Astrocyte (in vitro differentiated cells and primary cell): ENCODE results near the gene KCNJ2.

ENCODE experiments used
- CTCF ChIP-seq: IDR thresholded peaks from 2 replicates; pipeline ENCODE4 v1.5.1; 2011; ENCODE audit warnings: low read depth, mild to moderate bottlenecking, inconsistent platforms, low read length, moderate library complexity; ENCODE audit not compliant: insufficient read depth
- EZH2 ChIP-seq: IDR thresholded peaks from 2 replicates; pipeline ENCODE4 v1.6.1; 2012; ENCODE audit warnings: mild to moderate bottlenecking, low read length, inconsistent platforms; ENCODE audit not compliant: insufficient read depth

- TF ChIP-seq CTCF = no peak
- TF ChIP-seq EZH2 = no peak
These were observed 46.1 kb upstream of the KCNJ2 start for GRCh38 chr17:70123193-70123592.
